Aorta (tissue), 5 donors: ENCODE results near the gene SMC6. TPM values are rescaled to one million over a fixed set of nuclear protein-coding genes. Genes with fewer than 3 reads are reported as not detected.

Experiments
- ATAC-seq: fragments of 200-7000 bp; cut with Tn5 transposase; one replicate; pipeline ENCODE4 v1.9.1; 2022; ENCODE audit warnings: moderate library complexity; ENCODE audit not compliant: low FRiP score
- DNase-seq, 2 donors: peaks; one replicate each; pipeline ENCODE4 v3.0.0-alpha.2; 2020
- H3K27ac ChIP-seq, 2 donors: one replicate each; pipeline ENCODE4 v1.5.1; 2013; ENCODE audit warnings: low read length in 2 of 2, mild to moderate bottlenecking in 2 of 2, moderate library complexity in 2 of 2, control low read depth in 1 of 2, inconsistent platforms in 1 of 2, low read depth in 1 of 2
- H3K27me3 ChIP-seq, 2 donors: one replicate each; pipeline ENCODE4 v1.6.1; 2013; ENCODE audit warnings: control low read depth in 1 of 2, low read length in 1 of 2, mild to moderate bottlenecking in 1 of 2, moderate library complexity in 1 of 2; ENCODE audit not compliant: insufficient read depth in 2 of 2, control insufficient read depth in 1 of 2
- H3K36me3 ChIP-seq, 2 donors: one replicate each; pipeline ENCODE4 v1.6.1; 2013; ENCODE audit warnings: control low read depth in 1 of 2, low read length in 1 of 2, mild to moderate bottlenecking in 1 of 2; ENCODE audit not compliant: insufficient read depth in 2 of 2, control insufficient read depth in 1 of 2
- H3K4me1 ChIP-seq, 2 donors: one replicate each; pipeline ENCODE4 v1.6.1; 2013; ENCODE audit warnings: low read length in 2 of 2, control low read depth in 1 of 2, mild to moderate bottlenecking in 1 of 2, moderate library complexity in 1 of 2; ENCODE audit not compliant: insufficient read depth in 2 of 2, control insufficient read depth in 1 of 2
- H3K4me3 ChIP-seq, 2 donors: one replicate each; pipeline ENCODE4 v1.5.1; 2013; ENCODE audit warnings: low read length in 2 of 2, control low read depth in 1 of 2, mild to moderate bottlenecking in 1 of 2
- H3K9me3 ChIP-seq: one replicate; pipeline ENCODE4 v1.6.1; 2013; ENCODE audit warnings: mild to moderate bottlenecking, low read length; ENCODE audit not compliant: control insufficient read depth
- WGBS, 2 donors: extraction: QIAGEN DNeasy Blood & Tissue Kit; methylation state at CpG; one replicate each; pipeline ENCODE4 v1.1.7; 2013; 5-methylcytosine and 5-hydroxymethylcytosine counted together
- intact Hi-C, 2 donors: fragments of 100-400 bp; cut with DNase I; formaldehyde crosslinking; loops; one replicate each; pipeline versions ENCODE4 v1.14.2 to v1.15.0; 2022
- polyA plus RNA-seq, 2 donors: library from polyadenylated mRNA; stranded (reverse); fragments of 200-250 nt; gene quantifications; one replicate each; pipeline ENCODE4 v1.2.3, GENCODE V29; 2013
- total RNA-seq, 2 donors: library from RNA; stranded (reverse); fragmentation: NEBNext Ultra II Directional; extraction: Animal tissue kit (Norgen Biotek cat#: 25700); gene quantifications; one replicate each; pipeline ENCODE4 v1.2.1, GENCODE V29; 2021
- donor health status: healthy with polysubstance abuse.
- donor health status: Bipolar disorder and iron deficiency.
- donor health status: DM: no; HTN: no; CAD: no.
- donor health status: DM: no; HTN: no; CAD: no.
- donor health status: DM: yes; HTN: yes; CAD: no.

SMC6 gene
- total and polyA plus RNA-seq, 4 donors = 5.5 to 17.2 (median 8.6) TPM

- 94 to 97% methylated on average over 6 of the region's 6 CpGs for WGBS, 2 donors
- H3K36me3 ChIP-seq = peaks cover 0 to 4% of the 10 kb centered on the region in 2 donors
- H3K4me1 ChIP-seq = no peaks in the 10 kb centered on the region
- DNase-seq = no peak
- no peak for ATAC-seq
- H3K4me3 ChIP-seq = no peak overlapping the region
- no peak overlapping the region for H3K27ac ChIP-seq
- H3K9me3 ChIP-seq = no peaks in the 10 kb centered on the region
- no peaks in the 10 kb centered on the region for H3K27me3 ChIP-seq
- intact Hi-C loops = no loop called here
Observed at GRCh38 chr2:17658251-17658843, 95.3 kb downstream of the SMC6 start.

GRCh38 chr2:17657759-17658158 lies 95.9 kb downstream of the SMC6 start:
- 97 to 98% methylated on average over 4 of the region's 4 CpGs for WGBS, 2 donors
- H3K4me3 ChIP-seq = no peak overlapping the region
- H3K27me3 ChIP-seq = no peaks in the 10 kb centered on the region
- intact Hi-C loops = no loop called here
- no peaks in the 10 kb centered on the region for H3K9me3 ChIP-seq
- no peak overlapping the region for H3K27ac ChIP-seq
- DNase-seq (no peak), ATAC-seq (no peak)
- H3K4me1 ChIP-seq = no peaks in the 10 kb centered on the region
- H3K36me3 ChIP-seq = peaks cover 0 to 4% of the 10 kb centered on the region in 2 donors

GRCh38 chr2:17652681-17653394 lies 100.8 kb downstream of the SMC6 start:
- Histone ChIP-seq H3K9me3 (no peaks in the 10 kb centered on the region), H3K27me3 (no peaks in the 10 kb centered on the region), H3K4me1 (no peaks in the 10 kb centered on the region), H3K4me3 (no peak overlapping the region), H3K36me3 (no peaks in the 10 kb centered on the region), H3K27ac (no peak overlapping the region)
- no peak for DNase-seq
- no peak for ATAC-seq
- intact Hi-C loops = no loop called here
- WGBS, 2 donors = 73 to 77% methylated on average over 9 of the region's 9 CpGs

- DNase-seq (no peak), ATAC-seq (no peak)
- Histone ChIP-seq H3K4me3 (no peak overlapping the region), H3K27ac (no peak overlapping the region), H3K27me3 (no peaks in the 10 kb centered on the region), H3K36me3 (no peaks in the 10 kb centered on the region), H3K9me3 (no peaks in the 10 kb centered on the region), H3K4me1 (no peaks in the 10 kb centered on the region)
- 95% methylated on average over 11 of the region's 11 CpGs for WGBS, 2 donors
- intact Hi-C loops = loop anchor here in 1 of 2 donors (10.0 kb wide), 1 partner anchor 134 kb away; the partner anchor contains the start of gene RAD51AP2
Observed at GRCh38 chr2:17649026-17649425, 104.6 kb downstream of the SMC6 start.

GRCh38 chr2:17648581-17648980 lies 105.0 kb downstream of the SMC6 start:
- H3K9me3 ChIP-seq = no peaks in the 10 kb centered on the region
- H3K36me3 ChIP-seq = no peaks in the 10 kb centered on the region
- 61 to 70% methylated on average over 1 of the region's 1 CpG for WGBS, 2 donors
- intact Hi-C loops = loop anchor here in 1 of 2 donors (10.0 kb wide), 1 partner anchor 134 kb away; the partner anchor contains the start of gene RAD51AP2
- no peaks in the 10 kb centered on the region for H3K4me1 ChIP-seq
- no peaks in the 10 kb centered on the region for H3K27me3 ChIP-seq
- no peak overlapping the region for H3K27ac ChIP-seq
- no peak for ATAC-seq
- DNase-seq = no peak
- H3K4me3 ChIP-seq = no peak overlapping the region

- DNase-seq (no peak), ATAC-seq (no peak)
- no peaks in the 10 kb centered on the region for H3K9me3 ChIP-seq
- H3K27ac ChIP-seq = no peak overlapping the region
- intact Hi-C loops = loop anchor here in 1 of 2 donors (10.0 kb wide), 1 partner anchor 132 kb away; the partner anchor contains the start of gene RAD51AP2
- H3K4me1 ChIP-seq = no peaks in the 10 kb centered on the region
- no peaks in the 10 kb centered on the region for H3K36me3 ChIP-seq
- no peak overlapping the region for H3K4me3 ChIP-seq
- 28 to 29% methylated on average over 5 of the region's 5 CpGs for WGBS, 2 donors
- H3K27me3 ChIP-seq = no peaks in the 10 kb centered on the region
Observed at GRCh38 chr2:17646838-17647701, 106.5 kb downstream of the SMC6 start.

GRCh38 chr2:17646081-17646554 lies 107.5 kb downstream of the SMC6 start:
- no peak for DNase-seq
- ATAC-seq = peak; percentile 86
- Histone ChIP-seq H3K4me3 (no peak overlapping the region), H3K27ac (no peak overlapping the region), H3K9me3 (no peaks in the 10 kb centered on the region), H3K36me3 (no peaks in the 10 kb centered on the region), H3K27me3 (no peaks in the 10 kb centered on the region), H3K4me1 (no peaks in the 10 kb centered on the region)
- intact Hi-C loops = loop anchor here in 1 of 2 donors (10.0 kb wide), 1 partner anchor 131 kb away; the partner anchor contains the start of gene RAD51AP2
- WGBS, 2 donors = 2 to 5% methylated on average over 3 of the region's 3 CpGs

GRCh38 chr2:17644997-17645720 lies 108.5 kb downstream of the SMC6 start:
- ATAC-seq = no peak
- WGBS, 2 donors = 77 to 80% methylated on average over 4 of the region's 4 CpGs
- H3K9me3 ChIP-seq = no peaks in the 10 kb centered on the region
- no peak for DNase-seq
- no peaks in the 10 kb centered on the region for H3K36me3 ChIP-seq
- no peak overlapping the region for H3K4me3 ChIP-seq
- no peaks in the 10 kb centered on the region for H3K4me1 ChIP-seq
- no peaks in the 10 kb centered on the region for H3K27me3 ChIP-seq
- intact Hi-C loops = loop anchor here in 1 of 2 donors (10.0 kb wide), 1 partner anchor 130 kb away; the partner anchor contains the start of gene RAD51AP2
- no peak overlapping the region for H3K27ac ChIP-seq
